Raji (cell line): ENCODE results near the gene CNDP1.

Source experiments
- POLR2A ChIP-seq: IDR thresholded peaks from 2 replicates; pipeline ENCODE4 v1.6.1; 2011; ENCODE audit warnings: low read depth, low read length, control low read depth; ENCODE audit not compliant: insufficient read depth

CNDP1 gene, protein sequence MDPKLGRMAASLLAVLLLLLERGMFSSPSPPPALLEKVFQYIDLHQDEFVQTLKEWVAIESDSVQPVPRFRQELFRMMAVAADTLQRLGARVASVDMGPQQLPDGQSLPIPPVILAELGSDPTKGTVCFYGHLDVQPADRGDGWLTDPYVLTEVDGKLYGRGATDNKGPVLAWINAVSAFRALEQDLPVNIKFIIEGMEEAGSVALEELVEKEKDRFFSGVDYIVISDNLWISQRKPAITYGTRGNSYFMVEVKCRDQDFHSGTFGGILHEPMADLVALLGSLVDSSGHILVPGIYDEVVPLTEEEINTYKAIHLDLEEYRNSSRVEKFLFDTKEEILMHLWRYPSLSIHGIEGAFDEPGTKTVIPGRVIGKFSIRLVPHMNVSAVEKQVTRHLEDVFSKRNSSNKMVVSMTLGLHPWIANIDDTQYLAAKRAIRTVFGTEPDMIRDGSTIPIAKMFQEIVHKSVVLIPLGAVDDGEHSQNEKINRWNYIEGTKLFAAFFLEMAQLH

GRCh38 chr18:74534150-74534969 lies at the start of gene CNDP1:
TSS of gene CNDP1 (plus strand) at chr18:74534500. CDS start at chr18:74534668, 168 bp downstream.
- TF ChIP-seq POLR2A: no peak

DNA sequence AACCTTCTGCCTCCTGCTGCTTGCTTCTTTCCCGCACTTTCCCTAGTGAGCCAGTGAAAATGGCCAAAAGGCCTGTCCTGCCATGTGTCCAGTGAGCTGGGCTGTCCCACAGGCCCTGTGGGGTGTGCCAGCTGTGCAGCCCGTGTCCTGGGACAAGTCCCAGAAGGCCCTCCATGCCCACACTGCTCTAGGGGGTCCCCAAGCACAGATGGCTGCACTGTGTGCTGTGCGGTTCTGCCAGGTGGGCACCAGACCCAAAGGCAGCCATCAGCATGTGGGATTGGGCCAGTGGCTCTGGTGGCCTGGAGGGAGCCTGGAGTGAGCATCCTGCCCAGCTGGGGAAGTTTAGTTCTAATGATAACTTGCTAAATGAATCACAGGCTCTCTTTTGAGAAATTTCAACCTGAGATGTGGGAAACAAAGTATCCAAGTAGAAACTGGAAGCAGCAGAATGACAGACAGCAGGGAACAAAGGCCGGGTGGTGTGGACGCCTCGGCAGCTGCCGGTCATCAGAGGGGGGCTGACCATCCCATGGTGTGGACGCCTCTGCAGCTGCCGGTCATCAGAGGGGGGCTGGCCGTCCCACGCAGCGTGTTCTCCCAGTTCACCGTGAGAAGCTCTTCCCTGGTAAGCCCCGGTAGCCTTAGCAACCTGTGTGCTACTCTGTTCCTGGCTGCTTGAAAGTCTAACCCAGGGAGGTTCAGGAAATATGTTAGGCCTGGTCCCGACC lies 48.0 kb upstream of the CNDP1 start:
- no peak for TF ChIP-seq POLR2A

DNA sequence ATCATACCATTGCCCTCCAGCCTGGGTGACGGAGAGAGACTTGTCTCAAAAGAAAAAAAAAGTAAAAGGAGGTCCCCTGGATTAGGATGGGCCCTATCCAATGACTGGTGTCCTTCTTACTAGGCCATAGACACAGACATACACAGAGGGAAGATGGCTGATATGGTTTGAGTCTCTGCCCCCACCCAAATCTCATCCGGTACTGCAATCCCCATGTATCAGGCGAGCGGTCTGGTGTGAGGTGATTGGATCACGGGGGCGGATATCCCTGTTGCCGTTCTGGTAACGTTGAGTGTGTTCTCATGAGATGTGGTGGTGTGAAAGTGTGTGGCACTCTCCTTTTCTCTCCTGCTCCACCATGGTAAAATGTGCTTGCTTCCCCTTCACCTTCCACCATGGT lies 45.9 kb upstream of the CNDP1 start:
- TF ChIP-seq POLR2A: no peak

DNA sequence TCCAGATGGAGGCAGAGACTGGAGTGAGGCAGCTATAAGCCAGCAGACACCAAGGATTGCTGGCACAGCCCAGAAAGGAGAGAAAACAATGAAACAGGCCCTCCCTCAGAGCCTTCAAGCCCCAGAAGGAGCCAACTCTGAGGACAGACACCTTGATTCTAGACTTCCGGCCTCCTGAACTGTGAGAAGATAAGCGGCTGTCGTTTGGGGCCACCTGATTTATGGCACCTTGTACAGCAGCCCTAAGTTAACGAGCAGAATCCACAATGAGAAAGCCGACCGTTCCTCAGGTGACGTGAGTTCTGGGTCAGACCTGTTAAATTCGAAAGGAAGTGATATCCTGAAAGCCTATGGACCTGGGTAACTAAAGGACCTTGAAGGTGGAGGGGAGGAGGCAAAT lies 45.4 kb upstream of the CNDP1 start:
- TF ChIP-seq POLR2A: no peak

DNA sequence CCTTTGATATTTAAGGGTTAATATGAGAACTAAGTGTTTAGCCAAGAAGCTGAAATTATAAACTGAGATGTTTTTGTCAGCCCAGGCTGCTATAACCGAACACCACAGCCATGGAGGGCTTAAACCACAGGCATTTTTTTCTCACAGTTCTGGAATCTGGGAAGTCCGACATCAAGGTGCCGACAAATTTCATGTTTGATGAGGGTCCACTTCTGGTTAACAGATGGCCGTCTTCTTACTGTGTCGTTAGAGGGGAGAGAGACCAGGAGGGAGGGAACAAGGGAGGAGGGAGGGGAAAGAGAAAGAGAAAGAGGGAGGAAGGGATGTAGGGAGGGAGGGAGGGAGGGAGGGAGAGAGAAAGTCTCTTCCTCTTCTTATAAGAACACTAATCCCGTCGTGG lies 44.6 kb upstream of the CNDP1 start:
- TF ChIP-seq POLR2A: no peak

GRCh38 chr18:74492259-74492658 lies 42.0 kb upstream of the CNDP1 start:
- no peak for TF ChIP-seq POLR2A

GRCh38 chr18:74493689-74494088 lies 40.6 kb upstream of the CNDP1 start:
- TF ChIP-seq POLR2A: no peak

DNA sequence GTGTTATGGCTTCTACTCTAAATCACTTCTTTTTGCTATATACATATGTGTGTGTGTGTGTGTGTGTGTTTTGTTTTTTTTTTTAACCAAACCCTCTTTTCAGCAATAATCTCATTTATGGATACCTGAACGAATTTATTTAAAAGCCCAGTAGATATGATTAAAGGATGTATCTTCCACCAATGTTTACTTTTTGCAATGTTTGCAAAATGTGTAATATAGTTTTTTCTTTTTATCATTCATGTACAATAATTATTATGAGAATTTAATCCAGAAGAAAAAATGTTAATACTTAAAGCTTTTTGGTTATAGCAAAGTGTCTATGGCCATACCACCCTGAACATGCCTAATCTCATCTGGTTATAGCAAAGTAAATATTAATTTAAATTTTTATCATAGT lies 39.8 kb upstream of the CNDP1 start:
- no peak for TF ChIP-seq POLR2A

GRCh38 chr18:74495581-74496507 lies 38.5 kb upstream of the CNDP1 start, which contains the start of gene CNDP2:
TSS of gene CNDP2 (plus strand) at chr18:74496363. CDS start at chr18:74499974, 3,611 bp downstream.
- TF ChIP-seq POLR2A: peak; percentile 94

GRCh38 chr18:74496508-74497323 lies 37.6 kb upstream of the CNDP1 start:
- no peak for TF ChIP-seq POLR2A

DNA sequence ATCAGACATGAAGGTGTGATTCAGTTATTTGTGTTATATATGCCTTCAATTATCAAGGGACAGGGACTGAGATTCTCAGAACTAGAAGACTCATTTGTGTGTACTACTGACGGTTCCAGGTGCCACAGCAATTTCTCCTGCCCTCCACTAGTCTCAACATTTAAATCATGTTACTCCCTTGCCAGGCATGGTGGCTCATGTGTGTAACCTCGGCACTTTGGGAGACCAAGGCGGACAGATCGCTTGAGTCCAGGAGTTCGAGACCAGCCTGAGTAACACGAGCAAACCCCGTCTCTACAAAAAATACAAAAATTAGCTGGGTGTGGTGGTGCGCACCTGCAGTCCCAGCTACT lies 37.0 kb upstream of the CNDP1 start:
- TF ChIP-seq POLR2A: no peak

DNA sequence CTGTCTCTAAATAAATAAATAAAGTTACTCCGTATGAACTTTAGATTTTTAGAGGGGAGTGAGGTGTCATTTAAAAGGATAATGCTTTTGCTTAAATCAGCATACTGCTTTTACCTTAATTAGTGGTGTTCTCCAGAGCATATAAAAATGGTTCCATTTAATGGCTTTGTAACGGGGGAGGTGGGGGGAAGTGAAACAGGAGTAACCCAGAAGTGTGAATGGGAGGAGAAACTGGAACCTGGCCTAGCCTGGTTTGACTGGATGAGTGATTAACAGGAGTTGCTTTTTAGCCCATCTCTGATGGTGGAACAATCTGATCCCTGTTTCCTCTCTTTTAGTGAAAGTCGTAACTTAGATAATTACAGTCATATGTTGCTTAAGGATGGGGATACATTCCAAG lies 36.5 kb upstream of the CNDP1 start:
- no peak for TF ChIP-seq POLR2A
